HG03439 (cell line): ENCODE measurements around the gene GALE.
"Not testable (repeated sequence)": the region's sequence is repeated elsewhere in the genome, so short reads cannot be mapped to it uniquely, and the experiment has no call there.

ENCODE experiments used
- ATAC-seq: cut with Tn5 transposase; IDR thresholded peaks from one replicate; pipeline ENCODE4 v1.9.1; 2021; ENCODE audit warnings: mild to moderate bottlenecking, moderate library complexity; ENCODE audit not compliant: unreplicated experiment

Gene GALE

GRCh38 chr1:23793861-23794731 is 6.5 kb downstream of the GALE start:
- ATAC-seq = no peak

GRCh38 chr1:23793018-23793781 is 7.4 kb downstream of the GALE start:
- no peak for ATAC-seq

GRCh38 chr1:23792151-23792945 is 8.2 kb downstream of the GALE start:
- no peak for ATAC-seq

- ATAC-seq = no peak
These were observed 9.0 kb downstream of the GALE start for GRCh38 chr1:23791516-23792047.

GRCh38 chr1:23790696-23791515 is 9.6 kb downstream of the GALE start, which contains the start of gene LYPLA2:
Gene LYPLA2 (plus strand): TSS chr1:23791145. CDS start chr1:23792683, 1,538 bp downstream.
- peak; percentile 58 for ATAC-seq

GRCh38 chr1:23788695-23789094 is 11.9 kb downstream of the GALE start:
- no peak for ATAC-seq

- ATAC-seq = no peak
These were observed 12.9 kb downstream of the GALE start for GRCh38 chr1:23787701-23788100.

- no peak for ATAC-seq
These were observed 15.7 kb downstream of the GALE start for GRCh38 chr1:23784846-23785245.

- not testable (repeated sequence) for ATAC-seq
These were observed 17.4 kb downstream of the GALE start for GRCh38 chr1:23783141-23783540.

- no peak for ATAC-seq
These were observed 20.7 kb downstream of the GALE start for GRCh38 chr1:23779826-23780371.

- ATAC-seq = peak; percentile 73
These were observed 22.4 kb downstream of the GALE start, which contains the start of gene PITHD1 for GRCh38 chr1:23777979-23778814. Gene PITHD1 (plus strand): TSS chr1:23778418. CDS start chr1:23778516, 98 bp downstream.

GRCh38 chr1:23776217-23776616 is 24.3 kb downstream of the GALE start:
- ATAC-seq = no peak

- no peak for ATAC-seq
These were observed 26.2 kb downstream of the GALE start for GRCh38 chr1:23774174-23774880.

GRCh38 chr1:23772854-23773242 is 27.7 kb downstream of the GALE start:
- ATAC-seq = no peak

GRCh38 chr1:23772049-23772853 is 28.3 kb downstream of the GALE start:
- ATAC-seq = peak; percentile 64

GRCh38 chr1:23768733-23769132 is 31.8 kb downstream of the GALE start:
- ATAC-seq = no peak

- no peak for ATAC-seq
These were observed 37.4 kb downstream of the GALE start for GRCh38 chr1:23763041-23763577.
